GM04503 (cell line): ENCODE measurements around the gene RHOH.

ENCODE experiments used
- DNase-seq: peaks from one replicate; pipeline ENCODE4 v3.0.0-alpha.2; 2012; ENCODE audit warnings: low read depth

RHOH gene

DNA sequence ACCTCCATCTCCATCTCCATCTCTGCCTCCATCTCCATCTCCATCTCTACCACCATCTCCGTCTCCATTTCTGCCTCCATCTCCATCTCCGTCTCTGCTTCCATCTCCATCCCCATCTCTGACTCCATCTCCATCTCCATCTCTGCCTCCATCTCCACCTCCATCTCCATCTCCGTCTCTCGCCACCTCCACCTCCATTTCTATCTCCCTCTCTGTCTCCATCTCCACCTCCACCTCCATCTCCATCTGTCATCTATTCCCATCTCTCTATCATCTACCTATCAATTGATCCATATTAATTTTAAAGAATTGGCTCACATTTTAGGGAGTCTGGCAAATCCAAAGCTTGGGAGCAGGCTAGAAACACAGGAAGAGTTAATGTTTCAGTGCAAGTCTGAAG, 98.7 kb downstream of the RHOH start:
- DNase-seq = no peak
